Sigmoid colon (tissue), 4 donors: ENCODE data around the gene SDC1.

Source experiments
- CTCF ChIP-seq, 4 experiments: fragments of 450-650 bp in 3 of 4; fragments of 200-600 bp in 1 of 4; IDR thresholded peaks; one replicate each; pipeline ENCODE4 v1.5.1; 2016 to 2019; ENCODE audit warnings: antibody characterized with exemption in 4 of 4, mild to moderate bottlenecking in 3 of 4, moderate library complexity in 2 of 4
- EP300 ChIP-seq, 4 donors: sonication (generic); formaldehyde crosslinking; IDR thresholded peaks; one replicate each; pipeline ENCODE4 v1.6.1; 2017; ENCODE audit warnings: antibody characterized with exemption in 4 of 4

GRCh38 chr2:20156076-20156759, 68.7 kb downstream of the SDC1 start:
- TF ChIP-seq CTCF (IDR thresholded peaks at IDR 0.05), result no peak
- no peak for TF ChIP-seq EP300 (IDR thresholded peaks at IDR 0.05)
